ENCODE results near the gene FOXP1. TPM values are rescaled to one million over a fixed set of nuclear protein-coding genes. Genes with fewer than 3 reads are reported as not detected.
"Not testable (repeated sequence)": the region's sequence is repeated elsewhere in the genome, so short reads cannot be mapped to it uniquely, and the experiment has no call there.

FOXP1 gene
- total and polyA plus RNA-seq, 2 donors (not counting 1 experiment from before 2014, with no cell fraction given), result 70.3 to 101 TPM

DNA sequence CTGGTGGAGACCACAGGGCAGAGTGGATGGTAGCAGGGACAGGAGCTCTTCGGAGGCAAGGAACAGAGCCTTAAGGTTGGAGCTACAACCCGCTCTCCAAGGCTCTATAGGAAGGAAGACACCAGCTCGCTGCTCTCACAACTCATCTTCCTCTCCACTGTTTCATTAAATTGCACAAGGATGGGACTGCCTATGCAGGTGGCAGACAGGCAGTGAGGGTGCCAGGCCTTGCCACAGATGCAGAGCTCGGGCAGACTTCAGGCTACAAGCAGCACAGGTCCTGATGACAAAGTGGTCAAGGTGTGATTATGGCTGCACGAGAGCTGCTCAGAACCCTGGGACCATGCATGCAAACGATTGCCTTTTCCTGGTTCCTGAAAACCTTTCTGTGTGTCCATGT is 144.6 kb downstream of the FOXP1 start:
- Histone ChIP-seq H3K9me3 (ENCODE audit: control insufficient read depth, insufficient read depth, low read depth, low read length) (no peaks in the 10 kb centered on the region), H2AFZ (ENCODE audit: low read length) (no peak overlapping the region), H3K27me3 (ENCODE audit: control insufficient read depth, insufficient read depth, low read length) (no peaks in the 10 kb centered on the region), H3K79me2 (ENCODE audit: control insufficient read depth, insufficient read depth, low read length) (no peaks in the 10 kb centered on the region), H3K36me3 (ENCODE audit: control insufficient read depth, insufficient read depth, low read length) (no peaks in the 10 kb centered on the region), H3K4me2 (ENCODE audit: extremely low read depth, insufficient read depth, low read length) (no peak overlapping the region), H3K4me3 (replicated peaks in 1 of 4; ENCODE audit: control extremely low read depth in 1 of 4, insufficient read depth in 1 of 4, low read depth in 3 of 4, low read length in 4 of 4) (no peak overlapping the region), H4K20me1 (ENCODE audit: control insufficient read depth, extremely low read depth, insufficient read depth, low read length) (no peaks in the 10 kb centered on the region), H3K4me1 (ENCODE audit: control insufficient read depth, extremely low read depth, insufficient read depth, low read length) (peaks cover 1% of the 10 kb centered on the region), H3K27ac (ENCODE audit: insufficient read depth, low read length) (no peak overlapping the region), H3K9ac (ENCODE audit: insufficient read depth, low read length) (no peak overlapping the region)
- no peak for TF ChIP-seq EZH2 (IDR thresholded peaks at IDR 0.05; ENCODE audit: low read length, missing control alignments)
- TF ChIP-seq, protein P1, sequence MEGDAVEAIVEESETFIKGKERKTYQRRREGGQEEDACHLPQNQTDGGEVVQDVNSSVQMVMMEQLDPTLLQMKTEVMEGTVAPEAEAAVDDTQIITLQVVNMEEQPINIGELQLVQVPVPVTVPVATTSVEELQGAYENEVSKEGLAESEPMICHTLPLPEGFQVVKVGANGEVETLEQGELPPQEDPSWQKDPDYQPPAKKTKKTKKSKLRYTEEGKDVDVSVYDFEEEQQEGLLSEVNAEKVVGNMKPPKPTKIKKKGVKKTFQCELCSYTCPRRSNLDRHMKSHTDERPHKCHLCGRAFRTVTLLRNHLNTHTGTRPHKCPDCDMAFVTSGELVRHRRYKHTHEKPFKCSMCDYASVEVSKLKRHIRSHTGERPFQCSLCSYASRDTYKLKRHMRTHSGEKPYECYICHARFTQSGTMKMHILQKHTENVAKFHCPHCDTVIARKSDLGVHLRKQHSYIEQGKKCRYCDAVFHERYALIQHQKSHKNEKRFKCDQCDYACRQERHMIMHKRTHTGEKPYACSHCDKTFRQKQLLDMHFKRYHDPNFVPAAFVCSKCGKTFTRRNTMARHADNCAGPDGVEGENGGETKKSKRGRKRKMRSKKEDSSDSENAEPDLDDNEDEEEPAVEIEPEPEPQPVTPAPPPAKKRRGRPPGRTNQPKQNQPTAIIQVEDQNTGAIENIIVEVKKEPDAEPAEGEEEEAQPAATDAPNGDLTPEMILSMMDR (conservative IDR thresholded peaks at IDR 0.05 in 1 of 2, IDR thresholded peaks at IDR 0.05 in 1 of 2; ENCODE audit: low read depth in 1 of 2, low read length in 2 of 2), result no peak
- no peak for DNase-seq (ENCODE audit: low read depth in 2 of 2)

DNA sequence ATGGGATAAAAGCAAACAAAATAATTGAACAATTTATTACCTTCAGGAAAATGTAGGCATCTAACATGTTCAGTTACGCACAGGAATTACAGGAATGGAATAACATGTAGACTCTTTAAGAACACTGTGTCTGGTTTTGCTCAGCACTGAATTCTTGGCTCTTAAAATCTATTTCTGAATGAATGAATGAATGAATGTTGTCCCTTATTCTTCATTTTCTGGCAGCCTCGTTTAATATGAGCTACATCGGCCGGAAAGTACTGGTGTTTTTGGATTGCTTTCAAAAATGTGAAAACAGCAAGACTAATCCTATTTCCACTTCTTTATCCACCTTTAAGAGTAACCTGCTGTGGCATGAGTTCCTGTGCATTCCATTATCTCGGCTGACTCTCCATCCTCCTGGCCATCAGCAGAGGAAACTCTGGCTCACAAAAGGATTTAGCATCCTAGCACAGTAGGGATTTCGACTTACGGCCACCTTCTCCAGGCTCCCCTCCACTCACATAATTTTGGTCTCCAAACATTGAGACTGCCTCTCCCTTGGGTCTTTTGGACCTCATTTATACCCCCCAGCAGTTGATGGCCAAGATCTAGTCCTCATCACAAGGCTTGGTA is 145.3 kb downstream of the FOXP1 start:
- TF ChIP-seq, protein P1 (conservative IDR thresholded peaks at IDR 0.05 in 1 of 2, IDR thresholded peaks at IDR 0.05 in 1 of 2; ENCODE audit: low read depth in 1 of 2, low read length in 2 of 2), result no peak
- no peak for TF ChIP-seq EZH2 (IDR thresholded peaks at IDR 0.05; ENCODE audit: low read length, missing control alignments)
- no peak overlapping the region for H3K4me3 ChIP-seq (replicated peaks in 1 of 4; ENCODE audit: control extremely low read depth in 1 of 4, insufficient read depth in 1 of 4, low read depth in 3 of 4, low read length in 4 of 4)
- H3K36me3 ChIP-seq (ENCODE audit: control insufficient read depth, insufficient read depth, low read length), result no peaks in the 10 kb centered on the region
- H3K27me3 ChIP-seq (ENCODE audit: control insufficient read depth, insufficient read depth, low read length), result no peaks in the 10 kb centered on the region
- H3K4me2 ChIP-seq (ENCODE audit: extremely low read depth, insufficient read depth, low read length), result no peak overlapping the region
- no peak overlapping the region for H3K9ac ChIP-seq (ENCODE audit: insufficient read depth, low read length)
- no peaks in the 10 kb centered on the region for H4K20me1 ChIP-seq (ENCODE audit: control insufficient read depth, extremely low read depth, insufficient read depth, low read length)
- H3K9me3 ChIP-seq (ENCODE audit: control insufficient read depth, insufficient read depth, low read depth, low read length), result no peaks in the 10 kb centered on the region
- no peak overlapping the region for H3K27ac ChIP-seq (ENCODE audit: insufficient read depth, low read length)
- no peaks in the 10 kb centered on the region for H3K4me1 ChIP-seq (ENCODE audit: control insufficient read depth, extremely low read depth, insufficient read depth, low read length)
- DNase-seq (ENCODE audit: low read depth in 2 of 2), result no peak
- H3K79me2 ChIP-seq (ENCODE audit: control insufficient read depth, insufficient read depth, low read length), result no peaks in the 10 kb centered on the region
- H2AFZ ChIP-seq (ENCODE audit: low read length), result no peak overlapping the region

DNA sequence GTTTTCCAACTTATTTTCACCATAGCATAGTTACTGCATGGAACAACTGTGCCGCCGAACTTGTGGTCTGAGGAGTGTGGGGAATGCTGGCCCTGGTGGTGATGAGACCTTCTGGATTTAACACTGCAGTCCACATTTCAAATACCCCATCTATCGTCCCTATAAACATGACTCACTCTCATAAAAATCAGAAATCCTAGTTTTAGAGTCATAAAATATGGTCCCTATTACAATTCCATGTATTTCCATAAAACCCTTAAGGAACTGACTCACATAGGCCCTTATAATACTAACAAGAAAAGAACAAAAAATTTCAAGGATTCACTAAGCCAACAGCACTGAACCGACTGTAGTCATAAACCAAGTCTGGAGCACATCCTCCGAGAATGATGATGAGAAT is 147.2 kb downstream of the FOXP1 start:
- H3K4me3 ChIP-seq (replicated peaks in 1 of 4; ENCODE audit: control extremely low read depth in 1 of 4, insufficient read depth in 1 of 4, low read depth in 3 of 4, low read length in 4 of 4), result no peak overlapping the region
- peak in 1 of 2 donors; percentile 72 for DNase-seq (ENCODE audit: low read depth in 2 of 2)
- H2AFZ ChIP-seq (ENCODE audit: low read length), result no peak overlapping the region
- H3K4me2 ChIP-seq (ENCODE audit: extremely low read depth, insufficient read depth, low read length), result no peak overlapping the region
- no peaks in the 10 kb centered on the region for H3K9me3 ChIP-seq (ENCODE audit: control insufficient read depth, insufficient read depth, low read depth, low read length)
- H4K20me1 ChIP-seq (ENCODE audit: control insufficient read depth, extremely low read depth, insufficient read depth, low read length), result no peaks in the 10 kb centered on the region
- TF ChIP-seq, protein P1 (conservative IDR thresholded peaks at IDR 0.05 in 1 of 2, IDR thresholded peaks at IDR 0.05 in 1 of 2; ENCODE audit: low read depth in 1 of 2, low read length in 2 of 2), result no peak
- TF ChIP-seq EZH2 (IDR thresholded peaks at IDR 0.05; ENCODE audit: low read length, missing control alignments), result no peak
- H3K27me3 ChIP-seq (ENCODE audit: control insufficient read depth, insufficient read depth, low read length), result no peaks in the 10 kb centered on the region
- no peak overlapping the region for H3K9ac ChIP-seq (ENCODE audit: insufficient read depth, low read length)
- no peaks in the 10 kb centered on the region for H3K4me1 ChIP-seq (ENCODE audit: control insufficient read depth, extremely low read depth, insufficient read depth, low read length)
- no peak overlapping the region for H3K27ac ChIP-seq (ENCODE audit: insufficient read depth, low read length)
- H3K36me3 ChIP-seq (ENCODE audit: control insufficient read depth, insufficient read depth, low read length), result no peaks in the 10 kb centered on the region
- no peaks in the 10 kb centered on the region for H3K79me2 ChIP-seq (ENCODE audit: control insufficient read depth, insufficient read depth, low read length)

DNA sequence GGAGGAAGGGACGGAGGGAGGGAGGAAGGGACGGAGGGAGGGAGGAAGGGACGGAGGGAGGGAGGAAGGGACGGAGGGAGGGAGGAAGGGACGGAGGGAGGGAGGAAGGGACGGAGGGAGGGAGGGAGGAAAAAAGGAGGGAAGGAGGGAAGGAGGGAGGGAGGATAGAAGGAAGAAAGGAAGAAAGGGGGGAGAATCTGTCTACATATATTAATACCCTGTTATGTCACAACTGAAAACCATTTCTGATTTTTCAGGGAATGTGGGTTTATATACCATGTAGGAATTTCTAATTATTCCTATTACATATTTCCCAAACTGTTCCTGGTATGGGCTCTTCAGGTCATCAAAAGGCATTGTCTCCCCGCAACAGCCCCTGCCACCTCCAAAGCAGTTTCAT is 147.7 kb downstream of the FOXP1 start:
- H3K36me3 ChIP-seq (ENCODE audit: control insufficient read depth, insufficient read depth, low read length); H2AFZ ChIP-seq (ENCODE audit: low read length); H3K4me2 ChIP-seq (ENCODE audit: extremely low read depth, insufficient read depth, low read length); H3K4me3 ChIP-seq (replicated peaks in 1 of 4; ENCODE audit: control extremely low read depth in 1 of 4, insufficient read depth in 1 of 4, low read depth in 3 of 4, low read length in 4 of 4); H3K79me2 ChIP-seq (ENCODE audit: control insufficient read depth, insufficient read depth, low read length); H3K27me3 ChIP-seq (ENCODE audit: control insufficient read depth, insufficient read depth, low read length); H3K9me3 ChIP-seq (ENCODE audit: control insufficient read depth, insufficient read depth, low read depth, low read length); H4K20me1 ChIP-seq (ENCODE audit: control insufficient read depth, extremely low read depth, insufficient read depth, low read length); H3K27ac ChIP-seq (ENCODE audit: insufficient read depth, low read length); DNase-seq (ENCODE audit: low read depth in 2 of 2); H3K9ac ChIP-seq (ENCODE audit: insufficient read depth, low read length); H3K4me1 ChIP-seq (ENCODE audit: control insufficient read depth, extremely low read depth, insufficient read depth, low read length): not testable (repeated sequence)

Data from fibroblast of lung (primary cell).